Caco-2 (cell line): Measurements from ENCODE around the gene DENND6B. TPM values are rescaled to one million over a fixed set of nuclear protein-coding genes. Genes with fewer than 3 reads are reported as not detected.
A peak's percentile ranks its signal among the peaks of the same experiment; 100 is the strongest.
"Not testable (repeated sequence)": the region's sequence is repeated elsewhere in the genome, so short reads cannot be mapped to it uniquely, and the experiment has no call there.

Source experiments
- BruUV-seq: library from RNA; stranded (reverse); fragments of 400-500 nt; replicated peaks from 2 replicates; lab custom pipeline; 2021; lab: Mats Ljungman, UMichigan
- CTCF ChIA-PET: fragments of 300-600 bp; sonication (Branson Sonifier 250); formaldehyde crosslinking; loops from one replicate; lab custom pipeline; 2022; ENCODE audit warnings: antibody characterized with exemption; lab: Charles Lee
- POLR2A ChIA-PET: fragments of 300-600 bp; sonication (Branson Sonifier 250); formaldehyde crosslinking; loops from one replicate; lab custom pipeline; 2022; ENCODE audit warnings: antibody characterized with exemption; lab: Charles Lee
- DNase-seq, 2 experiments: peaks; one replicate each; pipeline versions ENCODE4 v3.0.0 to v3.0.0-alpha.2; 2020 to 2022
- H3K27me3 ChIP-seq: replicated peaks from 2 replicates; pipeline ENCODE4 v1.6.0; 2011; ENCODE audit warnings: low read length; ENCODE audit not compliant: control insufficient read depth, insufficient read depth
- H3K36me3 ChIP-seq: 2 replicates; pipeline ENCODE4 v1.5.1; 2011; ENCODE audit warnings: low read length; ENCODE audit not compliant: control insufficient read depth, insufficient read depth
- H3K4me1 ChIP-seq: fragments of 250-450 bp; sonication (Bioruptor Pico); 2 replicates; pipeline ENCODE4 v1.5.1; 2020; ENCODE audit warnings: mild to moderate bottlenecking
- H3K4me3 ChIP-seq: 2 replicates; pipeline ENCODE4 v1.5.1; 2011; ENCODE audit warnings: low read depth, mild to moderate bottlenecking, control low read depth, low read length
- H3K9me3 ChIP-seq: fragments of 250-450 bp; sonication (Bioruptor Pico); 2 replicates; pipeline ENCODE4 v1.5.1; 2020; ENCODE audit warnings: mild to moderate bottlenecking, moderate library complexity
- H3K27ac Mint-ChIP-seq: one replicate; pipeline ENCODE4 v1.8.0; 2022; ENCODE audit warnings: mixed read lengths; ENCODE audit not compliant: unreplicated experiment
- H3K27me3 Mint-ChIP-seq: one replicate; pipeline ENCODE4 v1.8.0; 2022; ENCODE audit warnings: mixed read lengths; ENCODE audit not compliant: insufficient read depth, unreplicated experiment
- H3K36me3 Mint-ChIP-seq: one replicate; pipeline ENCODE4 v1.8.0; 2022; ENCODE audit warnings: mild to moderate bottlenecking, mixed read lengths; ENCODE audit not compliant: insufficient read depth, unreplicated experiment
- H3K4me1 Mint-ChIP-seq: one replicate; pipeline ENCODE4 v1.8.0; 2022; ENCODE audit warnings: low read depth, mixed read lengths; ENCODE audit not compliant: unreplicated experiment
- H3K4me3 Mint-ChIP-seq: one replicate; pipeline ENCODE4 v1.8.0; 2022; ENCODE audit warnings: mild to moderate bottlenecking, moderate library complexity, mixed read lengths; ENCODE audit not compliant: unreplicated experiment
- H3K9me3 Mint-ChIP-seq: one replicate; pipeline ENCODE4 v1.8.0; 2022; ENCODE audit warnings: mixed read lengths; ENCODE audit not compliant: unreplicated experiment
- intact Hi-C: fragments of 100-400 bp; cut with micrococcal nuclease; formaldehyde crosslinking; loops from one replicate; pipeline ENCODE4 v1.10.0; 2022; ENCODE audit not compliant: unreplicated experiment
- total RNA-seq: library from RNA; stranded (reverse); gene quantifications from 2 replicates; pipeline ENCODE4 v1.2.3, GENCODE V29; 2022
- TF ChIP-seq, protein P1 (sequence below), 2 experiments: fragments of 200-600 bp in 1 of 2; IDR thresholded peaks; 1 replicate in 1 of 2; 2 replicates in 1 of 2; pipeline versions ENCODE4 v1.5.1 to v1.8.0; 2011 to 2022; ENCODE audit warnings: antibody characterized with exemption in 1 of 2, control low read depth in 1 of 2, inconsistent platforms in 1 of 2, low read depth in 1 of 2, low read length in 1 of 2, mild to moderate bottlenecking in 1 of 2, moderate library complexity in 1 of 2; ENCODE audit not compliant: insufficient read depth in 1 of 2, severe bottlenecking in 1 of 2, unreplicated experiment in 1 of 2

DENND6B gene
- total RNA-seq, 1 experiment from 2014 or later, result 3.4 TPM

DNA sequence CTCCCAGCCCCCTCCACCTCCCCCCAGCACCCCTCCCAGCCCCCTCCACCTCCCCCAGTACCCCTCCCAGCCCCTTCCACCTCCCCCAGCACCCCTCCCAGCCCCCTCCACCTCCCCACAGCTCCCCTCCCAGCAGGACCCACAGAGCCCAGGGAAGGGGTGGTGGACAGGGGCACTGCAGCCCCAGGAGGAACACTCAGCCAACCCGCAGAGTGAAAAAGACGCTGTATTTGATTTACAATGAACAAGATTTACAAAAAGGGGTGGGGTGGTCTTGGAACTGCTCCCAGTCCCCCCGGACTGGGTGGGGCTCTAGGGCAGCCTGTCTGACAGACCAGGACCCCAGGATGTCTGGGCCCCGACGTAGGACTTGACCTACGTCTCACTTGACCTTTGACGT, 52.0 kb downstream of the DENND6B start:
- Histone ChIP-seq H3K9me3 (no peaks in the 10 kb centered on the region), H3K4me1 (peaks cover 13% of the 10 kb centered on the region), H3K4me3 (no peak overlapping the region), H3K36me3 (peaks cover 8% of the 10 kb centered on the region), H3K27me3 (no peaks in the 10 kb centered on the region)
- TF ChIP-seq, protein P1, sequence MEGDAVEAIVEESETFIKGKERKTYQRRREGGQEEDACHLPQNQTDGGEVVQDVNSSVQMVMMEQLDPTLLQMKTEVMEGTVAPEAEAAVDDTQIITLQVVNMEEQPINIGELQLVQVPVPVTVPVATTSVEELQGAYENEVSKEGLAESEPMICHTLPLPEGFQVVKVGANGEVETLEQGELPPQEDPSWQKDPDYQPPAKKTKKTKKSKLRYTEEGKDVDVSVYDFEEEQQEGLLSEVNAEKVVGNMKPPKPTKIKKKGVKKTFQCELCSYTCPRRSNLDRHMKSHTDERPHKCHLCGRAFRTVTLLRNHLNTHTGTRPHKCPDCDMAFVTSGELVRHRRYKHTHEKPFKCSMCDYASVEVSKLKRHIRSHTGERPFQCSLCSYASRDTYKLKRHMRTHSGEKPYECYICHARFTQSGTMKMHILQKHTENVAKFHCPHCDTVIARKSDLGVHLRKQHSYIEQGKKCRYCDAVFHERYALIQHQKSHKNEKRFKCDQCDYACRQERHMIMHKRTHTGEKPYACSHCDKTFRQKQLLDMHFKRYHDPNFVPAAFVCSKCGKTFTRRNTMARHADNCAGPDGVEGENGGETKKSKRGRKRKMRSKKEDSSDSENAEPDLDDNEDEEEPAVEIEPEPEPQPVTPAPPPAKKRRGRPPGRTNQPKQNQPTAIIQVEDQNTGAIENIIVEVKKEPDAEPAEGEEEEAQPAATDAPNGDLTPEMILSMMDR (IDR thresholded peaks at IDR 0.05; ENCODE audit: insufficient read depth in 1 of 2, low read depth in 1 of 2, low read length in 1 of 2, severe bottlenecking in 1 of 2, unreplicated experiment in 1 of 2), result no peak
- CTCF ChIA-PET, result no interaction called here
- no TSS peak for BruUV-seq
- Mint-ChIP-seq H3K9me3 (no peaks in the 10 kb centered on the region), H3K4me3 (no peak overlapping the region), H3K27ac (no peak overlapping the region), H3K27me3 (no peaks in the 10 kb centered on the region), H3K4me1 (no peaks in the 10 kb centered on the region), H3K36me3 (peaks cover 74% of the 10 kb centered on the region)
- POLR2A ChIA-PET, result no interaction called here
- DNase-seq, result no peak
- intact Hi-C loops, result loop anchor here (5.0 kb wide), 2 partner anchors 53 to 68 kb away; partner anchors contain the start of genes DENND6B and PPP6R2

DNA sequence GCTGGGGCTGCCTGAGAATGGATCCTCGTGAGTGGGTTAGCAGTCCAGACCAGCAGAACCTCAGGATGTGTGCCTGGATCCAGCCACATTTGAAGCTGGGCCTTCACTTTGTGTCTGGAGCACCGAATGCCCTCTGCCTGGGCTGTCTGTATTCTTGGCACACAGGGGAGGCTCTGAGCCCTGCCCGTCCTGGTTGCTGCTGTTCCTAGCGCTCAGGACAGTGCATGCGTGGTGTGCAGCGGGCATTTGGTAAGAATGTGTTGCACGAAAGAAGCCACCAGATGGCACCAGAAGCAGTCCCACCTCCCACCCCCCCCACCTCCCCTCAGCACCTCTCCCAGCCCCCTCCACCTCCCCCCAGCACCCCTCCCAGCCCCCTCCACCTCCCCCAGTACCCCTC, 52.5 kb downstream of the DENND6B start:
- no peaks in the 10 kb centered on the region for H3K4me1 Mint-ChIP-seq

DNA sequence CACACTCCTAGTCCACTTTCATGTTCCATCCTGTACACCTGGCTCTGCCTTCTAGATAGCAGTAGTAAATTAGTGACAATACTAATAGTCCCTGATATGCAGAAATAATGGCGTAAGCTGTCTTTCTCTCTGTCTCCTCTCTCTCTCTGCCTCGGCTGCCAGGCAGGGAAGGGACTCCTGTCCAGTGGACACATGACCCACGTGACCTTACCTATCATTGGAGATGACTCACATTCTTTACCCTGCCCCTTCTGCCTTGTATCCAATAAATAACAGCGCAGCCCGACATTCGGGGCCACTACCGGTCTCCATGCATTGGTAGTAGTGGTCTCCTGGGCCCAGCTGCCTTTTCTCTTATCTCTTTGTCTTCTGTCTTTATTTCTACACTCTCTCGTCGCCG, 53.0 kb downstream of the DENND6B start:
- H3K27ac Mint-ChIP-seq, result peak overlapping the region; percentile 38

More for the DNA sequence above, 52.5 kb downstream of the DENND6B start:
- ChIA-PET POLR2A (no interaction called here), CTCF (interaction anchor here (1.0 kb wide), 1 partner anchor 52 kb away, joined by 4 read pairs; the partner anchor contains the start of gene DENND6B)
- H3K36me3 Mint-ChIP-seq, result peaks cover 69% of the 10 kb centered on the region
- H3K4me3 Mint-ChIP-seq, result no peak overlapping the region
- no peaks in the 10 kb centered on the region for H3K9me3 Mint-ChIP-seq
- Histone ChIP-seq H3K27me3 (no peaks in the 10 kb centered on the region), H3K4me3 (no peak overlapping the region), H3K4me1 (peaks cover 16% of the 10 kb centered on the region), H3K9me3 (no peaks in the 10 kb centered on the region), H3K36me3 (peaks cover 7% of the 10 kb centered on the region)
- H3K27me3 Mint-ChIP-seq, result no peaks in the 10 kb centered on the region
- TF ChIP-seq, protein P1 (IDR thresholded peaks at IDR 0.05; ENCODE audit: insufficient read depth in 1 of 2, low read depth in 1 of 2, low read length in 1 of 2, severe bottlenecking in 1 of 2, unreplicated experiment in 1 of 2), result peak; percentile 25 to 37
- BruUV-seq, result no TSS peak
- intact Hi-C loops, result loop anchor here (5.0 kb wide), 2 partner anchors 53 to 68 kb away; partner anchors contain the start of genes DENND6B and PPP6R2
- H3K27ac Mint-ChIP-seq, result peak overlapping the region; percentile 38
- DNase-seq, result peak in 1 of 2 experiments; percentile 59

DNA sequence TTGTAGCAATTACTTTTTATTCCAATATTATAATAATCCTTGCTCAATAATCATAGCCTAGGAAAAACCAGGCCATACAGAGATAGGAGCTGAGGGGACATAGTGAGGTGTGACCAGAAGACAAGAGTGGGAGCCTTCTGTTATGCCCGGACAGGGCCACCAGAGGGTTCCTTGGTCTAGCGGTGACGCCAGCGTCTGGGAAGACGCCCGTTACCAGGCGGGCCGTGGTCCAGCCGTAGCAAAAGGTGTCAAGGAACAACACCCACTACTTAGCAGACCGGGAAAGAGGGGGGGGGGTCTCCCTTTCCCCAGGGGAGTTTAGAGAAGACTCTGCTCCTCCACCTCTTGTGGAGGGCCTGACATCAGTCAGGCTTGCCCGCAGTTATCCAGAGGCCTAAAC, 53.5 kb downstream of the DENND6B start:
- H3K36me3 ChIP-seq, H3K27ac Mint-ChIP-seq, H3K27me3 Mint-ChIP-seq, DNase-seq, H3K9me3 Mint-ChIP-seq, H3K4me3 Mint-ChIP-seq, H3K9me3 ChIP-seq, H3K27me3 ChIP-seq, H3K4me1 Mint-ChIP-seq, H3K4me3 ChIP-seq, BruUV-seq, POLR2A ChIA-PET: not testable (repeated sequence)
- H3K4me1 ChIP-seq, result peaks cover 16% of the 10 kb centered on the region
- peaks cover 60% of the 10 kb centered on the region for H3K36me3 Mint-ChIP-seq
- intact Hi-C loops, result loop anchor here (5.0 kb wide), 2 partner anchors 54 to 69 kb away; partner anchors contain the start of genes DENND6B and PPP6R2
- CTCF ChIA-PET, result interaction anchor here (0.6 to 1.0 kb wide), 2 partner anchors 9 to 53 kb away, joined by 4 read pairs; partner anchors contain the start of gene DENND6B

More for the DNA sequence above, 53.0 kb downstream of the DENND6B start:
- H3K36me3 Mint-ChIP-seq, result peaks cover 64% of the 10 kb centered on the region
- H3K36me3 ChIP-seq, H3K4me3 ChIP-seq, DNase-seq, H3K4me3 Mint-ChIP-seq, BruUV-seq, H3K27me3 Mint-ChIP-seq, H3K9me3 Mint-ChIP-seq, H3K9me3 ChIP-seq, POLR2A ChIA-PET, H3K27me3 ChIP-seq, H3K4me1 Mint-ChIP-seq: not testable (repeated sequence)
- peaks cover 16% of the 10 kb centered on the region for H3K4me1 ChIP-seq
- CTCF ChIA-PET, result interaction anchor here (0.6 to 1.0 kb wide), 2 partner anchors 9 to 53 kb away, joined by 4 read pairs; partner anchors contain the start of gene DENND6B
- intact Hi-C loops, result loop anchor here (5.0 kb wide), 2 partner anchors 54 to 69 kb away; partner anchors contain the start of genes DENND6B and PPP6R2
